ACHN (cell line): ENCODE data around the gene DENND6A.
"Not testable (repeated sequence)": the region's sequence is repeated elsewhere in the genome, so short reads cannot be mapped to it uniquely, and the experiment has no call there.

ENCODE experiments used
- DNase-seq: peaks from one replicate; pipeline ENCODE4 v3.0.0-alpha.2; 2015
- in situ Hi-C: cut with HindIII; loops from 2 replicates; pipeline ENCODE4 v1.10.0; 2017; ENCODE audit warnings: low sequenced_read_pairs, low pct_ligation_motif_present, low pct_unique_long_range_greater_than_20kb

The DENND6A gene

GRCh38 chr3:57692396-57693147 is at the start of gene DENND6A:
TSS of gene DENND6A (minus strand) at chr3:57693077. CDS start at chr3:57693018, 59 bp downstream.
- in situ Hi-C loops, result no loop called here
- DNase-seq, result peak; percentile 89

GRCh38 chr3:57740027-57740426 is 47.1 kb upstream of the DENND6A start:
- in situ Hi-C loops, result no loop called here

GRCh38 chr3:57738391-57738790 is 45.5 kb upstream of the DENND6A start:
- DNase-seq, result no peak
- in situ Hi-C loops, result no loop called here

More at GRCh38 chr3:57740027-57740426, 47.1 kb upstream of the DENND6A start:
- no peak for DNase-seq

GRCh38 chr3:57737840-57738239 is 45.0 kb upstream of the DENND6A start:
- in situ Hi-C loops, result no loop called here
- DNase-seq, result no peak

- in situ Hi-C loops, result no loop called here
Observed at GRCh38 chr3:57735405-57735804, 42.5 kb upstream of the DENND6A start.

GRCh38 chr3:57733790-57734189 is 40.9 kb upstream of the DENND6A start:
- no peak for DNase-seq
- in situ Hi-C loops, result no loop called here

More at GRCh38 chr3:57735405-57735804, 42.5 kb upstream of the DENND6A start:
- DNase-seq, result no peak

- in situ Hi-C loops, result no loop called here
- no peak for DNase-seq
Observed at GRCh38 chr3:57731311-57731710, 38.4 kb upstream of the DENND6A start.

- in situ Hi-C loops, result no loop called here
- DNase-seq, result no peak
Observed at GRCh38 chr3:57730682-57731081, 37.8 kb upstream of the DENND6A start.

GRCh38 chr3:57729334-57730045 is 36.6 kb upstream of the DENND6A start:
- DNase-seq, result no peak

GRCh38 chr3:57727106-57727505 is 34.2 kb upstream of the DENND6A start:
- DNase-seq, result no peak
- in situ Hi-C loops, result no loop called here

More at GRCh38 chr3:57729334-57730045, 36.6 kb upstream of the DENND6A start:
- in situ Hi-C loops, result no loop called here

GRCh38 chr3:57726397-57726796 is 33.5 kb upstream of the DENND6A start:
- in situ Hi-C loops, result no loop called here
- DNase-seq, result no peak

GRCh38 chr3:57718118-57718517 is 25.2 kb upstream of the DENND6A start:
- in situ Hi-C loops, result no loop called here

GRCh38 chr3:57717205-57717868 is 24.5 kb upstream of the DENND6A start:
- in situ Hi-C loops, result no loop called here
- DNase-seq, result no peak

More at GRCh38 chr3:57718118-57718517, 25.2 kb upstream of the DENND6A start:
- no peak for DNase-seq

- DNase-seq, result no peak
- in situ Hi-C loops, result no loop called here
Observed at GRCh38 chr3:57715686-57716085, 22.8 kb upstream of the DENND6A start.

GRCh38 chr3:57709559-57709958 is 16.7 kb upstream of the DENND6A start:
- in situ Hi-C loops, result no loop called here
- DNase-seq, result no peak

- no peak for DNase-seq
- in situ Hi-C loops, result no loop called here
Observed at GRCh38 chr3:57709031-57709430, 16.2 kb upstream of the DENND6A start.

- in situ Hi-C loops, result no loop called here
- no peak for DNase-seq
Observed at GRCh38 chr3:57706462-57706861, 13.6 kb upstream of the DENND6A start.

GRCh38 chr3:57705351-57705750 is 12.5 kb upstream of the DENND6A start:
- DNase-seq, in situ Hi-C loops: not testable (repeated sequence)

GRCh38 chr3:57701781-57702180 is 8.9 kb upstream of the DENND6A start:
- in situ Hi-C loops, result no loop called here

More at GRCh38 chr3:57701781-57702180, 8.9 kb upstream of the DENND6A start:
- no peak for DNase-seq
